Breast epithelium (tissue), 4 donors: ENCODE data around the gene PSMG4. TPM values are rescaled to one million over a fixed set of nuclear protein-coding genes. Genes with fewer than 3 reads are reported as not detected.

Source experiments
- DNase-seq, 2 donors: peaks; one replicate each; pipeline ENCODE4 v3.0.0-alpha.2; 2019; ENCODE audit warnings: low spot score in 2 of 2
- H3K27ac ChIP-seq, 2 donors: fragments of 200-600 bp; sonication (generic) in 1 of 2; one replicate each; pipeline ENCODE4 v1.5.1; 2016 to 2019; ENCODE audit warnings: mild to moderate bottlenecking in 1 of 2
- H3K27me3 ChIP-seq, 2 donors: fragments of 200-600 bp; sonication (generic) in 1 of 2; one replicate each; pipeline versions ENCODE4 v1.5.1 to v1.6.0; 2017 to 2019; ENCODE audit warnings: control low read depth in 1 of 2, mild to moderate bottlenecking in 1 of 2
- H3K36me3 ChIP-seq: fragments of 200-600 bp; one replicate; pipeline ENCODE4 v1.5.1; 2019
- H3K4me1 ChIP-seq, 2 donors: fragments of 200-600 bp; sonication (generic); one replicate each; pipeline ENCODE4 v1.5.1; 2016 to 2019; ENCODE audit warnings: control low read depth in 1 of 2
- H3K4me3 ChIP-seq, 3 donors: fragments of 200-600 bp; sonication (generic); 1 replicate in 2 of 3; 2 replicates in 1 of 3; pipeline ENCODE4 v1.5.1; 2016 to 2019; ENCODE audit warnings: mild to moderate bottlenecking in 3 of 3, moderate library complexity in 2 of 3
- H3K9me3 ChIP-seq, 2 donors: fragments of 200-600 bp; sonication (generic) in 1 of 2; one replicate each; pipeline ENCODE4 v1.5.1; 2016 to 2019; ENCODE audit warnings: control low read depth in 1 of 2
- POLR2A ChIP-seq: fragments of 450-650 bp; IDR thresholded peaks from one replicate; pipeline ENCODE4 v1.6.1; 2016; ENCODE audit warnings: antibody characterized with exemption, mild to moderate bottlenecking, moderate library complexity
- POLR2AphosphoS5 ChIP-seq, 3 donors: sonication (generic); formaldehyde crosslinking; IDR thresholded peaks; one replicate each; pipeline ENCODE4 v1.6.1; 2017; ENCODE audit warnings: antibody characterized with exemption in 3 of 3
- intact Hi-C: fragments of 100-400 bp; cut with DNase I; formaldehyde crosslinking; loops from one replicate; pipeline ENCODE4 v1.15.1; 2023; ENCODE audit warnings: low total_unique reads
- total RNA-seq, 3 donors: library from RNA; depleted of rRNA; stranded (reverse); fragments of >200 nt; gene quantifications; one replicate each; pipeline ENCODE4 v1.1.0, GENCODE V29; 2016
- TF ChIP-seq, protein P1 (sequence below), 3 donors: fragments of 450-650 bp; IDR thresholded peaks; one replicate each; pipeline ENCODE4 v1.5.1; 2016 to 2017; ENCODE audit warnings: antibody characterized with exemption in 3 of 3, mild to moderate bottlenecking in 3 of 3, moderate library complexity in 3 of 3

PSMG4 gene
- total RNA-seq, 3 donors from 2014 or later: 24.3 to 26.9 (median 24.6) TPM

DNA sequence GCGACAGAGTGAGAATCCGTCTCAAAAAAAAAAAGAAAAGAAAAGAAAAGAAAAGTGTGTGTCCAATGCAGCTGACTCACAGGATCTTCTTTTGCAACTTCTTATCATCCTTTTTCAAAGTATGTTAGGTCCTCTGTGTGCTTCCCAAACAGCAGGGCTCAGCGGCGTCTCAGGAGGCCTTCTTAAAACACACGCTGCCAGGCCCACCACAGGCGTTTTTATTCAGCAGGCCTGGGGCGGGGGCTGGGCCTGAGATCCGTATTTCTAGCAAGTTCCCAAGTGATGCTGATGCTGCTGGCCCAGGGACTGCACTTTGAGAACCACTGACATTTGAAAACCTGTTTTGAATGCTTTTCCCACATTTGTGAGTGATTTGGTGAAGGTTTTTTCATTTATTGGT lies 57.1 kb downstream of the PSMG4 start:
- no peak overlapping the region for H3K4me3 ChIP-seq

DNA sequence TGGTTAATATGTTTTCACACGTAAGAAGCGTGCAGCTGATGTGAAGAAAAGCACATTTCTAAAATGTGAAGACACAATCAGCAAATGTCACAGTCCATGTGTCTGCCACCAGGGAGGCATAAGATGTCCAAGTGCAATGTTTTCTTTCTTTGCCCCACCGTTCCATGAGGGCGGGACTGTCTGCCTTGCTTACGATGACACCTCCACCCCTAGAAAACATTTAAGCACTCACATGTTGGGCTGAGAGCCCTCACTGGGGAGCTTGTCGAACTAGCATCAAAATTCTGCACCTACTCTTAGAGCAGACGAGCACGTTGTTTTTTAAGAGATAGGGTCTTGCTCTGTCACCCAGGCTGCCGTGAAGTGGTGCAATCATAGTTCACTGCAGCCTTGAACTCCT lies 57.6 kb downstream of the PSMG4 start:
- no peaks in the 10 kb centered on the region for H3K36me3 ChIP-seq
- intact Hi-C loops: no loop called here
- H3K27ac ChIP-seq: no peak overlapping the region
- no peaks in the 10 kb centered on the region for H3K4me1 ChIP-seq
- no peaks in the 10 kb centered on the region for H3K9me3 ChIP-seq
- H3K4me3 ChIP-seq: no peak overlapping the region
- TF ChIP-seq POLR2A (no peak), POLR2AphosphoS5 (IDR thresholded peaks at IDR 0.05) (no peak)
- TF ChIP-seq, protein P1, sequence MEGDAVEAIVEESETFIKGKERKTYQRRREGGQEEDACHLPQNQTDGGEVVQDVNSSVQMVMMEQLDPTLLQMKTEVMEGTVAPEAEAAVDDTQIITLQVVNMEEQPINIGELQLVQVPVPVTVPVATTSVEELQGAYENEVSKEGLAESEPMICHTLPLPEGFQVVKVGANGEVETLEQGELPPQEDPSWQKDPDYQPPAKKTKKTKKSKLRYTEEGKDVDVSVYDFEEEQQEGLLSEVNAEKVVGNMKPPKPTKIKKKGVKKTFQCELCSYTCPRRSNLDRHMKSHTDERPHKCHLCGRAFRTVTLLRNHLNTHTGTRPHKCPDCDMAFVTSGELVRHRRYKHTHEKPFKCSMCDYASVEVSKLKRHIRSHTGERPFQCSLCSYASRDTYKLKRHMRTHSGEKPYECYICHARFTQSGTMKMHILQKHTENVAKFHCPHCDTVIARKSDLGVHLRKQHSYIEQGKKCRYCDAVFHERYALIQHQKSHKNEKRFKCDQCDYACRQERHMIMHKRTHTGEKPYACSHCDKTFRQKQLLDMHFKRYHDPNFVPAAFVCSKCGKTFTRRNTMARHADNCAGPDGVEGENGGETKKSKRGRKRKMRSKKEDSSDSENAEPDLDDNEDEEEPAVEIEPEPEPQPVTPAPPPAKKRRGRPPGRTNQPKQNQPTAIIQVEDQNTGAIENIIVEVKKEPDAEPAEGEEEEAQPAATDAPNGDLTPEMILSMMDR (IDR thresholded peaks at IDR 0.05): no peak
- DNase-seq: no peak
- H3K27me3 ChIP-seq: no peaks in the 10 kb centered on the region

More for the DNA sequence above, 57.1 kb downstream of the PSMG4 start:
- no peaks in the 10 kb centered on the region for H3K9me3 ChIP-seq
- intact Hi-C loops: no loop called here
- no peak overlapping the region for H3K27ac ChIP-seq
- H3K4me1 ChIP-seq: no peaks in the 10 kb centered on the region
- H3K27me3 ChIP-seq: no peaks in the 10 kb centered on the region
- no peaks in the 10 kb centered on the region for H3K36me3 ChIP-seq
- no peak for DNase-seq
- TF ChIP-seq POLR2A (no peak), POLR2AphosphoS5 (IDR thresholded peaks at IDR 0.05) (no peak)
- TF ChIP-seq, protein P1 (IDR thresholded peaks at IDR 0.05): no peak

DNA sequence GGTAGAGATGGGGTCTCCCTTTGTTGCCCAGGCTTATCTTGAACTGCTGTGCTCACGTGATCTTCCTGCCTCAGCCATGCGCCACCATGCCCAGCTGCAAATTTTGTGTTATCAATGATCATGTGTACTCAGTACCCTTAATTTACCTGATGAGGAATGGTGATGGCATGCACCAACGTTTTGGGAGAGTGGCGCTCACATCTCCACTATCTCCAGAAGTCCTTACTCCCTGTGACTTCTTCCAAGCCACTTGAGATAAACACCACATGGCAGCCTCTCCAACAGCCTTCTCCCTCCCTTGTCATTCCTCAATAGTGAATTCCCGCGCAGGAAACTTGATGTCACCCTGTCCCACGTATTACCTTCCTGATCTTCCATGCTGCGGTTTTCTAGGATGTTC lies 58.1 kb downstream of the PSMG4 start:
- Histone ChIP-seq H3K4me3 (no peak overlapping the region), H3K36me3 (no peaks in the 10 kb centered on the region), H3K9me3 (no peaks in the 10 kb centered on the region), H3K27ac (no peak overlapping the region), H3K4me1 (no peaks in the 10 kb centered on the region), H3K27me3 (no peaks in the 10 kb centered on the region)
- TF ChIP-seq POLR2A (no peak), POLR2AphosphoS5 (IDR thresholded peaks at IDR 0.05) (no peak)
- TF ChIP-seq, protein P1 (IDR thresholded peaks at IDR 0.05): no peak
- no peak for DNase-seq
- intact Hi-C loops: no loop called here

Other genes starting within 250 kb of the PSMG4 start
- 10 to 100 TPM; 23.8 to 38.9 (median 26.2) TPM for gene RIPK1, start 190.5 kb upstream of the PSMG4 start, total RNA-seq
- gene BPHL, start 140.2 kb upstream of the PSMG4 start, total RNA-seq: 10 to 100 TPM; 15.4 to 19.4 (median 19.3) TPM
- 10 to 100 TPM; 27.8 to 43.6 (median 36.0) TPM for gene TUBB2A, start 101.4 kb upstream of the PSMG4 start, total RNA-seq
- 1 to 10 TPM; 4.2 to 7.5 (median 7.3) TPM for gene TUBB2B, start 31.3 kb upstream of the PSMG4 start, total RNA-seq
- gene SLC22A23, start 198.1 kb downstream of the PSMG4 start, total RNA-seq: 10 to 100 TPM; 10.9 to 26.3 (median 22.9) TPM